Dendritic cell treated with granulocyte-macrophage colony-stimulating factor and Interleukin-4, amounts not matched to agents 40 ng/mL and 50 ng/mL, for 4 days (primary cell): Measurements from ENCODE around the gene KRTAP10-4.
"Not testable (repeated sequence)": the region's sequence is repeated elsewhere in the genome, so short reads cannot be mapped to it uniquely, and the experiment has no call there.

ENCODE experiments used
- H3K27ac Mint-ChIP-seq: one replicate; pipeline ENCODE4 v1.8.0; 2022; ENCODE audit warnings: mild to moderate bottlenecking, mixed read lengths
- H3K27me3 Mint-ChIP-seq: one replicate; pipeline ENCODE4 v1.8.0; 2022; ENCODE audit warnings: mild to moderate bottlenecking, mixed read lengths
- H3K36me3 Mint-ChIP-seq: one replicate; pipeline ENCODE4 v1.8.0; 2022; ENCODE audit warnings: low read depth, mixed read lengths
- H3K4me1 Mint-ChIP-seq: one replicate; pipeline ENCODE4 v1.8.0; 2022; ENCODE audit warnings: low read depth, mixed read lengths
- H3K4me3 Mint-ChIP-seq: one replicate; pipeline ENCODE4 v1.8.0; 2022; ENCODE audit warnings: mild to moderate bottlenecking, moderate library complexity, mixed read lengths
- H3K9me3 Mint-ChIP-seq: one replicate; pipeline ENCODE4 v1.8.0; 2022; ENCODE audit warnings: mixed read lengths
- intact Hi-C: fragments of 100-400 bp; cut with micrococcal nuclease; formaldehyde crosslinking; loops from one replicate; pipeline ENCODE4 v1.15.0; 2022

The KRTAP10-4 gene, protein sequence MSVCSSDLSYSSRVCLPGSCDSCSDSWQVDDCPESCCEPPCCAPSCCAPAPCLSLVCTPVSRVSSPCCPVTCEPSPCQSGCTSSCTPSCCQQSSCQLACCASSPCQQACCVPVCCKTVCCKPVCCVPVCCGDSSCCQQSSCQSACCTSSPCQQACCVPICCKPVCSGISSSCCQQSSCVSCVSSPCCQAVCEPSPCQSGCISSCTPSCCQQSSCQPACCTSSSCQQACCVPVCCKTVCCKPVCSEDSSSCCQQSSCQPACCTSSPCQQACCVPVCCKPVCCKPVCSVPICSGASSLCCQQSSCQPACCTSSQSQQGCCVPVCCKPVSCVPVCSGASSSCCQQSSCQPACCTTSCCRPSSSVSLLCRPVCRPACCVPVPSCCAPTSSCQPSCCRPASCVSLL

DNA sequence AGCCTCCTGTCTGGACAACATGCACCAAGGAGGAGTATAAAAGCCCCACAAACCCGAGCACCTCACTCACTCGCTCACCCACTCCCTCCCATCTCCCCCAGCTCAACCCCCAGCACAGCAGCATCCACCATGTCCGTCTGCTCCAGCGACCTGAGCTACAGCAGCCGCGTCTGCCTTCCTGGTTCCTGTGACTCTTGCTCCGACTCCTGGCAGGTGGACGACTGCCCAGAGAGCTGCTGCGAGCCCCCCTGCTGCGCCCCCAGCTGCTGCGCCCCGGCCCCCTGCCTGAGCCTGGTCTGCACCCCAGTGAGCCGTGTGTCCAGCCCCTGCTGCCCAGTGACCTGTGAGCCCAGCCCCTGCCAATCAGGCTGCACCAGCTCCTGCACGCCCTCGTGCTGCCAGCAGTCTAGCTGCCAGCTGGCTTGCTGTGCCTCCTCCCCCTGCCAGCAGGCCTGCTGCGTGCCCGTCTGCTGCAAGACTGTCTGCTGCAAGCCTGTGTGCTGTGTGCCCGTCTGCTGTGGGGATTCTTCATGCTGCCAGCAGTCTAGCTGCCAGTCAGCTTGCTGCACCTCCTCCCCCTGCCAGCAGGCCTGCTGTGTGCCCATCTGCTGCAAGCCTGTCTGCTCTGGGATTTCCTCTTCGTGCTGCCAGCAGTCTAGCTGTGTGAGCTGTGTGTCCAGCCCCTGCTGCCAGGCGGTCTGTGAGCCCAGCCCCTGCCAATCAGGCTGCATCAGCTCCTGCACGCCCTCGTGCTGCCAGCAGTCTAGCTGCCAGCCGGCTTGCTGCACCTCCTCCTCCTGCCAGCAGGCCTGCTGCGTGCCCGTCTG is at the start of gene KRTAP10-4:
Gene KRTAP10-4 (plus strand): TSS at position 100 of the 827 bp plus-strand sequence. CDS start 30 bp downstream, at position 130.
- H3K27ac Mint-ChIP-seq, intact Hi-C loops, H3K4me3 Mint-ChIP-seq, H3K36me3 Mint-ChIP-seq, H3K4me1 Mint-ChIP-seq: not testable (repeated sequence)
- Mint-ChIP-seq H3K27me3 (peaks cover 36% of the 10 kb centered on the region), H3K9me3 (peaks cover 14% of the 10 kb centered on the region)

DNA sequence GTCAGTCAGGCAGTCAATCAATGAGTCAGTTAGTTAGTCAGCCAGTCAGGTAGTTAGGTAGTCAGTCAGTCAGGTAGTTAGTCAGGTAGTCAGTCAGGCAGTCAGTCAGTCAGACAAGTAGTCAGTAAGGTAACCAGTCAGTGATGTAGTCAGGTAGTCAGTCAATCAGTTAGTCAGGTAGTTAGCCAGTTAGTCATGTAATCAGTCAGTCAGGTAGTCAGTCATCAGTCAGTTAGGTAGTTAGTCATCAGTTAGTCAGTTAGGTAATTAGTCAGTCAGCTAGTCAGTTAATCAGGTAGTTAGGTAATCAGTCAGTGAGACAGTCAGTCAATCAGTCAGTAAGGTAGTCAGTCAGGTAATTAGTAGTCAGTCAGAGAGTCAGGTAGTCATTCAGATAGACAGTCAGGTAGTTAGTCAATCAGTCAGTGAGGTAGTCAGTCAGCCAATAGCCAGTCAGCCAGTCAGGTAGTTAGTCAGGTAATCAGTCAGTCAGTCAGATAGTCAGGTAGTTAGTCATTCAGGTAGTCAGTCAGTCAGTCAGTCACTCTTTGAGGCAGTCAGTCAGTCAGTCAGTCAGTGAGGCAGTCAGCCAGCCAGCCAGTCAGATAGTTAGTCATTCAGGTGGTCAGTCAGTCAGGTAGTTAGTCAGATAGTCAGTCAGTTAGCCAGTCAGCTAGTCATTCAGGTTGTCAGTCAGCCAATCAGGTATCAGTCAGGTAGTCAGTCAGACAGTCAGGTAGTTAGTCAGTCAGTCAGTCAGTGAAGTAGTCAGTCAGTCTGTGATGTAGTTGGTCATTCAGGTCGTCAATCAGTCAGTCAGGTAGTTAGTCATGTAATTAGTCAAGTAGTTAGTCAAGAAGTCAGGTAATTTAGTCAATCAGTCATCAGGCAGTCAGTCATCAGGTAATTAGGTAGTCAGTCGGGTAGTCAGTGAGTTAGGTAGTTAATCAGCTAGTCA is 48.8 kb upstream of the KRTAP10-4 start:
- Mint-ChIP-seq H3K27me3 (no peaks in the 10 kb centered on the region), H3K4me1 (no peaks in the 10 kb centered on the region), H3K9me3 (no peaks in the 10 kb centered on the region), H3K4me3 (no peak overlapping the region), H3K36me3 (no peaks in the 10 kb centered on the region), H3K27ac (no peak overlapping the region)
- intact Hi-C loops: no loop called here

DNA sequence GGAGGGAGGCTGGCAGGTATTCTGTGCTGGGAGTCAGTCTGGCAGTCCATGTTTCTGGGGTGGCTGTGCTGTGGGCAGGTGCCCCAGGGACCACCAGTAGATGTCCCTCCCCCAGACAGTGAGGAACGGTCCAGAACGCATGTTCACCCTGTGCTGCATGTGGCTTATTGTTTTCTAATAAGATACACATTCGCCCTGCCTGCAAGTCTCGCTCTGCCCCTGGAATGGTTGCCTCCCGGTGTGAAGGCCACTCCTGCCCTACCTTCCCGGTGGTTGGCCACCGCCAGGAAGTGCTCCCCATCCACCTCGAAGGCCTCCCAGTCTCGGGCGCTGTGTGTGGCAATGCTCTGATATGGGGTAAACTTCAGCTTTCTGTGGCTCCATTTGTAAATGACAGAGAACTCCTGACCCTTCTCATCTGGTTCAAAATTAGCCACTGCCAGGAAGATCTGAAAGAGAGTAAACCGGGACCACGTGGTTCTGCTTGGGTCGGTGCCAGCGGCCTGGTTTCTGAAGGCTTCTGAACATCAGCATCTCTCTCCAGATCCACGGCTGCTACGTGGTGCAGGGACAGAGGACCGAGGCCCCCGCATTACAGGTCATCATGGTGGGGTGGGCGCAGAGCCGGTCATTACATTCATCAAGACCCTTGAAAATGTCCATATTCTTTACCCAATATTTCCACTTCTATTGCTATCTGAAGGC is 48.0 kb upstream of the KRTAP10-4 start:
- Mint-ChIP-seq H3K27ac (no peak overlapping the region), H3K36me3 (no peaks in the 10 kb centered on the region), H3K9me3 (no peaks in the 10 kb centered on the region), H3K4me3 (no peak overlapping the region), H3K4me1 (no peaks in the 10 kb centered on the region), H3K27me3 (no peaks in the 10 kb centered on the region)
- intact Hi-C loops: no loop called here

DNA sequence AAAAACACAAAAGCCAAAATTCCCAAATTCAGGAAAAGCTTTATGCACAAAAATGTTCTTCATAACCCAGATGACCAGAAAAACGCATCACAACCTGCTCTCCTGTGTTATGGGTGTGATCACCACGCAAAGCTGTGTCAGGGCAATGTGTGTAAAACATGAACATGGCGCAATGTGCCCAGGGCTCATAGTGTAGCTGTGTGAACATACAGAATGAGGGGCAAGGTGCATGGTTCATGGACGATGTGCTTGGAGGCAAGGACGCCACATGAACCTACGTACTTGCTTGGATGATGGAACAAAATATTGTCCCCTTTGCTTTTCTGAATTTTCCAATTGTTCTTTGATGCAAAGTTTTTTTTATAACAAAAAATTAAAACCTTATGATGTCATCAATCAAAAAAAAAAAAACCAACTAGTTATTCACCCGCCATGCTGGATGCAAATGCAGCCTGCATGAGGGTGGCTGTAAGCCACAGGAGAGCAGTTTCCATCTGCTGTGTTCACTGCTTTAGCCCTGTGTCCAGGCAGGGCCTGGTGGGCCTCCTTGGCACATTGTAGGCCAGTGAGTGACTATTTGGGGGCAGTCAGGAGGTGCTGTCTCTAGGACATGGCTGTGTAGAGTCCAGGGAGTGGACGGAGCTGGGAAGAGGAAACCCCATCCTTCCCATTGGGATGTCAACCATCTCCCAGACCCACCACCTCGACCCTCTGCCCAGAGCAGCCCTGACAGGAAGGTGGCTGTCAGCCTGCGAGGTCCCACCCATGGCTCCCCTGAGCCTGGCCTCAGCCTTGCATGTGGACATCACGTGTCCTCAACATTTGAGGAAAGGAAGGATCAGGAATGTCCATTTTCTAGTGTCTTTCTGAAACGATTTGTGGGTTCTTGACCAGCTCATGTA is 47.2 kb upstream of the KRTAP10-4 start:
- no peak overlapping the region for H3K27ac Mint-ChIP-seq

DNA sequence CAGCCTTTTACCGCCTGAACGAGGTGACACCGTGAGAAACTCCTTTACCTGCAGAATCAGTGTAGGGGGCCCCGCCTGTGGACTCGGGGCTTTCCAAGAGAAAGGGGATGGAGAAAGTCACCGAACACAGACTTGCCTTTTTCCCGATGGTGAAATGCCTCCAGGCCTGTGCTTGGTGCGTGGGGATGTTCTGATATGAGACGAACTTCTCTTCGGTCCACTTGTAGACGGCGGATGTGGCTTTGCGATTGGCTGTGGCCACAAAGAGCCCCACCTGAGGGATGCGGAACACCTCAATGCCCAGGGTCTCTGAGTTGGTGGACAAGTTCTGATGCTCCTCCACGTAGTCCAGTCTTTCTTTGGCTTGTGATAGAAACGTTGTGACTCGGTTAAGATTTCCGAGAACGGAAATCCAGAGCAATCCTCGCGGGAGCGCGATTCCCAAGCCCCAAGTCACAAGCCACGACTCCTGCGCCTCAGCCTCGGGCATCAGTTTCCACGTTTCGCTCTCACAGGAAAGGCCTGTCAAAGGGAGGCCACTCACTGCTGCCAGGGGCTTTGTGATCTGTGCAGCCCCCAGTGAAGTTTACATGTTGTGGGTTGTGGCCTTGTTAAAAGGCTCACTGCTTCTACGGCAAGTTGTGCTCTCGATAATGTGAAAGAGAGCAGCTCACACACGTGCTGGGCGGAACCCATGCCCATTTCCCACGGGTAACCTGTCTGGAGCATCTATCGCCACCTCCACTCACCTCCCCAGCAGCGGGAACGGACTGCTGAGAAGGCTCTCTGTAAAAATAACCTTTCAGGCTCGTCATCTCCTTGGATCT is 46.2 kb upstream of the KRTAP10-4 start:
- no peak overlapping the region for H3K4me3 Mint-ChIP-seq
- H3K9me3 Mint-ChIP-seq: no peaks in the 10 kb centered on the region
- no peaks in the 10 kb centered on the region for H3K4me1 Mint-ChIP-seq

More for the DNA sequence above, 47.2 kb upstream of the KRTAP10-4 start:
- H3K9me3 Mint-ChIP-seq: no peaks in the 10 kb centered on the region
- intact Hi-C loops: no loop called here
- H3K27me3 Mint-ChIP-seq: no peaks in the 10 kb centered on the region
- no peak overlapping the region for H3K4me3 Mint-ChIP-seq
- H3K36me3 Mint-ChIP-seq: no peaks in the 10 kb centered on the region
- no peaks in the 10 kb centered on the region for H3K4me1 Mint-ChIP-seq

DNA sequence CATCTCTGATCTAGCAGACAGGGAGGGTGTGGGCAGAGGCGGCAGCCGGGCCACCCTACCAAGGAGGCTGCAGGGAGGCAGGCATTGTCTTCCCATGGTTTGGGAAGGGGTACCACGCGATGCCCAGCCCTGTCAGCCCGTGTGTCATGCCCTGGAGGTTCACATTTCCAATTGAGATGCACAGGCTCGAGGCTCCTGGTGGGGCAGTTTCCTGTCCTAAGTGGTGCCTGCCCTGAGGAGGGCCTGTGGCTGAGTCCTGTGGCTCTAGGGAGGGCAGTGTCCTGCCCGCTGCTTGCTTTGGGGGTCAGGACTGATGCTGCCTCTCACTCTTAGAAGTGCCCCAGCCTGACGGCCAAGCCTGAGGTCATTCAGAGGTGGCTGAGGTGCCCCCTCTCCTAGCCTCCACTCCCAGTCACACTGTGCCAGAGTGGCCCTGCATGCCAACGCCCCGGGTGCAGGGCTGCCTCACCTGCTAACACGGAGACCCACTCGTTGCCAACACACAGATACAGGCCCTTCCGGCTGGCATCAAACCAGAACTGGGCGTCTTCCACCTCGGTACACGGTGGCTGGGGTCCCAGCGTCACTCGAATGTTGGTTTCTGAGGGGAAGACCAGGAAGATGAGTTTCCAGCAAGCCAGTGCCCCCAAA is 45.4 kb upstream of the KRTAP10-4 start:
- intact Hi-C loops: no loop called here
- Mint-ChIP-seq H3K4me3 (no peak overlapping the region), H3K27ac (no peak overlapping the region), H3K9me3 (no peaks in the 10 kb centered on the region), H3K4me1 (no peaks in the 10 kb centered on the region), H3K36me3 (no peaks in the 10 kb centered on the region), H3K27me3 (no peaks in the 10 kb centered on the region)

More for the DNA sequence above, 46.2 kb upstream of the KRTAP10-4 start:
- no peak overlapping the region for H3K27ac Mint-ChIP-seq
- H3K27me3 Mint-ChIP-seq: no peaks in the 10 kb centered on the region
- intact Hi-C loops: no loop called here
- H3K36me3 Mint-ChIP-seq: no peaks in the 10 kb centered on the region

DNA sequence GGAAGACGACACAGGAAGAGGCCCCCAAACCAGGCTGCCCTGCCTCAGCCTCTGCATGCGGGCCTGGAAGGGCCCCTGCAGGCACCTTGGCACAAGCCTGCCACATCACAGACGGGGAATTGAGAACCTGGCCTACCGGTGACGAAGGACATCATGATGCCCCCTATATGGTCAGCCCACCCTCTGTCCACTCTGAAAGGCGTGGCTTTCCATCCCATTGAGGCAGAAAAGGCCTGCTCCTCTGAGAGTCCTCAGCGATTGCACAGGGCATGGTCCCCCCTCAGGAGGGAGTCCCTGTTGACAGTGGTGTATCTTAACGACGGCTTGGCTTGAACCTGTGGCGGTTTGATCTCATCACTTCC is 44.9 kb upstream of the KRTAP10-4 start:
- Mint-ChIP-seq H3K27ac (no peak overlapping the region), H3K9me3 (no peaks in the 10 kb centered on the region), H3K36me3 (no peaks in the 10 kb centered on the region), H3K27me3 (no peaks in the 10 kb centered on the region), H3K4me1 (no peaks in the 10 kb centered on the region), H3K4me3 (no peak overlapping the region)
- intact Hi-C loops: no loop called here

DNA sequence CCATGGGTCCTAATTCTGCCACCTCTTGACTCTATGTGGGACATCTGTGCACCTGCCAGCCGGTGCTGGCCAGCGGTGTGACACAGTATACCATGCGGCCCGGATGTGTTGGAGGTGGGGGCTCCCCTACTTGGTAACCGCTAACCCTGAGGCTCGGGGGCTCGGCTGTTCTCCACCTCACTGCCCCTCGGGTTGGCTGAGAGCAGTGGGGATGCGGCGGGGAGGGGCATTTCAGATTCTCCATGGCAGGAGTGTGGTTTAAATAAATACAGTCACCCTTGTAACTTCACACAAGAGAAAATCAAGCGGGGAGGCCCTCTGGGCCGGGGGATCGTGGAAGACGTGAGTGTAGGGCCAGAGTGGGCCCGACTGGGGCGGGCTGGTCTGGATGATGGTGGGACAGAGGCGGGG is 44.5 kb upstream of the KRTAP10-4 start:
- Mint-ChIP-seq H3K4me3 (no peak overlapping the region), H3K4me1 (no peaks in the 10 kb centered on the region), H3K9me3 (no peaks in the 10 kb centered on the region), H3K27me3 (no peaks in the 10 kb centered on the region), H3K36me3 (no peaks in the 10 kb centered on the region), H3K27ac (no peak overlapping the region)
- intact Hi-C loops: no loop called here

DNA sequence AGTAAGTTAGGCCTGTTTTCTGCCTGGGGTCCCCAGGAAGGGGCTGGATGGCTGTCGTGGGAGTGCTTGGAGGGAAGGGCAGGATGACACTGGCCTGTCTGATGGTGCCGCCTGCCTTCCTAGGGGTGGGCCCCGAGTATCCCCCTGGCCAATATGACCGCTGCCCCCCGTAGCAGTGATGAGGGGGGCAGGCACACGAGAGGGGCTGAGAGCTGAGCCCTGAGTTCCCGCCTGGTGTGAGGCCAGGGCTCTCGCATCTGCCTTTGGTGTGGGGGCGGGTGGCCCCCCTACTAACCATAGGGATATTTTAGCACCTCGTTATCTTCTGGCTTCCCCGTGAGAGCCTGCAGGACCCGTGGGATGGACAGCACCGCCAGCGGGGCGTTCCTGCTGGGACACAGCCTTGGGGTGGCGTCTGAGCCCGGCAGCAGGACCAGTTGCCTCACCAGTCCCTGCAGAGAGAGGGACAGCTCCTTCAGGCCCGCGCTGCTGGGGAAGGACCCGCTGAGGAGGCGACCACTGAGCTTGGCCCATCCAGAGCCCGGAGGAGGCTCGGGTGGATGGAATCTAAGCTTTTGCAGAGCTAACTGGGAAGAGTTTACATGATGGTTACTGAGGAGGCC is 43.9 kb upstream of the KRTAP10-4 start:
- no peaks in the 10 kb centered on the region for H3K36me3 Mint-ChIP-seq
- no peak overlapping the region for H3K27ac Mint-ChIP-seq

DNA sequence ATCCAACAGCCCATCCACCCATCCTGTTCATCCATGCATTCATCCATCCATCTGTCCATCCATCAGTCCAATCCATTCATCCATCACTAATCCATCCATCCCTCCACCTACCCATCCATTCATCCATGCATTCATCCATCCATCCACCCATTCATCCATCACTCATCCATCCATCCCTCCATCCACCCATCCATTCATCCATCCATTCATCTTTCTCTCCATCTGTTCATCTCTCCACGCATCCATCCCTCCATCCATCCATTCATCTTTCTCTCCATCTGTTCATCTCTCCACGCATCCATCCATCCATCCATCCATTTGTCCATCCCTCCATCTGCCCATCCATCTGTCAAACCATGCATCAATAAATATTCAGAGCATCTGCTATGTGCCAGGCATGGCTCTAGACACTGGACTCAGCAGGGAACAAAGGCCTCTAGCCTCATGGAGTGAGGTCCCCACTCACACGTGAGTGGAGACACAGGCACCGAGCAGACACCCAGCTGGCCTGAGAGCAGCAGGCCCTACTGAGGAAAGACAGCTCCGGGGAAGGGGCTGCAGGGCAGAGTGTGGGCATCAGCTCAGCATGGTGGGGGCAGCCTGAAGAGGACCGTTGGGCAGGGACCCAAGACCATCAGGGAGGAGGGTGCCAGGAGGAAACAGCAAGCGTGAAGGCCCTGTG is 43.2 kb upstream of the KRTAP10-4 start:
- no peaks in the 10 kb centered on the region for H3K27me3 Mint-ChIP-seq
- H3K9me3 Mint-ChIP-seq: no peaks in the 10 kb centered on the region
- intact Hi-C loops: no loop called here
- no peaks in the 10 kb centered on the region for H3K4me1 Mint-ChIP-seq
- H3K36me3 Mint-ChIP-seq: no peaks in the 10 kb centered on the region
- no peak overlapping the region for H3K4me3 Mint-ChIP-seq
- no peak overlapping the region for H3K27ac Mint-ChIP-seq

More for the DNA sequence above, 43.9 kb upstream of the KRTAP10-4 start:
- no peaks in the 10 kb centered on the region for H3K4me1 Mint-ChIP-seq
- H3K4me3 Mint-ChIP-seq: no peak overlapping the region
- H3K27me3 Mint-ChIP-seq: no peaks in the 10 kb centered on the region
- H3K9me3 Mint-ChIP-seq: no peaks in the 10 kb centered on the region
- intact Hi-C loops: no loop called here
